Retina (tissue), 1 donor: ENCODE results near the gene C13orf42.
A peak's percentile ranks its signal among the peaks of the same experiment; 100 is the strongest.

Experiments used
- DNase-seq: peaks from one replicate; pipeline ENCODE4 v3.0.0-alpha.2; 2016

Gene C13orf42

GRCh38 chr13:51064753-51065152 is 46.3 kb downstream of the C13orf42 start:
- no peak for DNase-seq

GRCh38 chr13:51063909-51064308 is 47.2 kb downstream of the C13orf42 start:
- no peak for DNase-seq

GRCh38 chr13:51058461-51059167 is 52.5 kb downstream of the C13orf42 start:
- DNase-seq, result no peak

GRCh38 chr13:51057906-51058305 is 53.2 kb downstream of the C13orf42 start:
- no peak for DNase-seq

GRCh38 chr13:51057001-51057400 is 54.1 kb downstream of the C13orf42 start:
- DNase-seq, result no peak

GRCh38 chr13:51052581-51052980 is 58.5 kb downstream of the C13orf42 start:
- DNase-seq, result no peak

GRCh38 chr13:51050021-51050830 is 60.8 kb downstream of the C13orf42 start:
- DNase-seq, result no peak

- DNase-seq, result no peak
Measured at GRCh38 chr13:51048616-51049015, 62.5 kb downstream of the C13orf42 start.

- no peak for DNase-seq
Measured at GRCh38 chr13:51048166-51048461, 63.0 kb downstream of the C13orf42 start.

- no peak for DNase-seq
Measured at GRCh38 chr13:51047434-51048165, 63.5 kb downstream of the C13orf42 start.

GRCh38 chr13:51045451-51045850 is 65.6 kb downstream of the C13orf42 start:
- no peak for DNase-seq

- no peak for DNase-seq
Measured at GRCh38 chr13:51044023-51044665, 66.9 kb downstream of the C13orf42 start.

GRCh38 chr13:51043310-51043709 is 67.8 kb downstream of the C13orf42 start:
- no peak for DNase-seq

- no peak for DNase-seq
Measured at GRCh38 chr13:51041710-51042109, 69.4 kb downstream of the C13orf42 start.

GRCh38 chr13:51041126-51041525 is 69.9 kb downstream of the C13orf42 start:
- peak; percentile 36 for DNase-seq

GRCh38 chr13:51040431-51040830 is 70.6 kb downstream of the C13orf42 start:
- no peak for DNase-seq

- no peak for DNase-seq
Measured at GRCh38 chr13:51036418-51036817, 74.7 kb downstream of the C13orf42 start.

- DNase-seq, result no peak
Measured at GRCh38 chr13:51035978-51036377, 75.1 kb downstream of the C13orf42 start.

- DNase-seq, result no peak
Measured at GRCh38 chr13:51035469-51035868, 75.6 kb downstream of the C13orf42 start.

- no peak for DNase-seq
Measured at GRCh38 chr13:51034906-51035305, 76.2 kb downstream of the C13orf42 start.

GRCh38 chr13:51033421-51034185 is 77.5 kb downstream of the C13orf42 start:
- no peak for DNase-seq

- no peak for DNase-seq
Measured at GRCh38 chr13:51032831-51033230, 78.2 kb downstream of the C13orf42 start.
